ENCODE results near the gene CSK.

DNA sequence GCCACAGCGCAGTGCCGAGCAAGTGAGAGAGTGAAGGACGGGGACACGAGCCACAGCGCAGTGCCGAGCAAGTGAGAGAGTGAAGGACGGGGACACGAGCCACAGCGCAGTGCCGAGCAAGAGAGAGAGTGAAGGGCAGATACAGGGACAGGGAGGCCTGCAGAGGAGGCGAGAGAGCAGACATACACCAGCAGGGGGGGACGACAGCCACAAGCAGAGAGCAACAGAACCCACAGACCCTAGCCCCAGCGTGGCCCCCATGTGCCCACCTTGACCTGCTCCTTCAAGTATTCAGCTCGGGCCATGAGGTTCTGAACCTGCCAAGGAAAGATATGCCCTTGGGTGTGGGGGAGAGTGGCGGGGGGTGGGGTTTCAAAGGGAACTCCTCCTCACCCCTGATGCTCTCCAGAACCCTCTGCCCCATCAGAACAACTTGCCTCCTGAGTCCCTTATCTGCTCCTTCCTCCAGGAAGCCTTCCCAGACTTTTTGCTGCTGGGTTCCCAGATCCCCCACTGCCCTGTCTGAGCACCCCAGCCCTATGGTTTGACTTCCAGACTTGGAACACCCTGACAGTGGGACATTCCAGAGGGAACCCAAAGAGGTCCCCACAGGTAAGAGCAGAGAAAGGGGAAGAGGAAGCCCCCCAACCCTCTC, 55.7 kb downstream of the CSK start:
- TF ChIP-seq, protein P1, sequence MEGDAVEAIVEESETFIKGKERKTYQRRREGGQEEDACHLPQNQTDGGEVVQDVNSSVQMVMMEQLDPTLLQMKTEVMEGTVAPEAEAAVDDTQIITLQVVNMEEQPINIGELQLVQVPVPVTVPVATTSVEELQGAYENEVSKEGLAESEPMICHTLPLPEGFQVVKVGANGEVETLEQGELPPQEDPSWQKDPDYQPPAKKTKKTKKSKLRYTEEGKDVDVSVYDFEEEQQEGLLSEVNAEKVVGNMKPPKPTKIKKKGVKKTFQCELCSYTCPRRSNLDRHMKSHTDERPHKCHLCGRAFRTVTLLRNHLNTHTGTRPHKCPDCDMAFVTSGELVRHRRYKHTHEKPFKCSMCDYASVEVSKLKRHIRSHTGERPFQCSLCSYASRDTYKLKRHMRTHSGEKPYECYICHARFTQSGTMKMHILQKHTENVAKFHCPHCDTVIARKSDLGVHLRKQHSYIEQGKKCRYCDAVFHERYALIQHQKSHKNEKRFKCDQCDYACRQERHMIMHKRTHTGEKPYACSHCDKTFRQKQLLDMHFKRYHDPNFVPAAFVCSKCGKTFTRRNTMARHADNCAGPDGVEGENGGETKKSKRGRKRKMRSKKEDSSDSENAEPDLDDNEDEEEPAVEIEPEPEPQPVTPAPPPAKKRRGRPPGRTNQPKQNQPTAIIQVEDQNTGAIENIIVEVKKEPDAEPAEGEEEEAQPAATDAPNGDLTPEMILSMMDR (IDR thresholded peaks at IDR 0.05) = no peak
- no peak for TF ChIP-seq EZH2 (IDR thresholded peaks at IDR 0.05; ENCODE audit: borderline replicate concordance, insufficient read depth, low read depth, low read length, poor library complexity, severe bottlenecking)

Data from B cell (primary cell).